Omental fat pad (tissue), 4 donors: Measurements from ENCODE around the gene RIMS4. TPM values are rescaled to one million over a fixed set of nuclear protein-coding genes. Genes with fewer than 3 reads are reported as not detected.

Source experiments
- ATAC-seq: fragments of 150-250 bp; one replicate; pipeline ENCODE4 v1.9.1; 2016; ENCODE audit warnings: mild to moderate bottlenecking, moderate library complexity; ENCODE audit not compliant: low FRiP score
- DNase-seq: peaks from one replicate; pipeline ENCODE4 v3.0.0-alpha.2; 2019; ENCODE audit warnings: low spot score
- CTCF ChIP-seq, 3 donors: fragments of 450-650 bp; IDR thresholded peaks; one replicate each; pipeline ENCODE4 v1.5.1; 2016 to 2017; ENCODE audit warnings: antibody characterized with exemption in 3 of 3, mild to moderate bottlenecking in 3 of 3, moderate library complexity in 2 of 3
- total RNA-seq, 4 donors: library from RNA; depleted of rRNA; stranded (reverse); fragments of >200 nt; gene quantifications; one replicate each; pipeline ENCODE4 v1.1.0, GENCODE V29; 2016

The RIMS4 gene
- total RNA-seq, 4 donors from 2014 or later = 0.60 to 0.88 (median 0.72) TPM

- ATAC-seq (no peak), DNase-seq (no peak)
- TF ChIP-seq CTCF (IDR thresholded peaks at IDR 0.05) = no peak
Observed at GRCh38 chr20:44703956-44704488, 106.3 kb downstream of the RIMS4 start.

DNA sequence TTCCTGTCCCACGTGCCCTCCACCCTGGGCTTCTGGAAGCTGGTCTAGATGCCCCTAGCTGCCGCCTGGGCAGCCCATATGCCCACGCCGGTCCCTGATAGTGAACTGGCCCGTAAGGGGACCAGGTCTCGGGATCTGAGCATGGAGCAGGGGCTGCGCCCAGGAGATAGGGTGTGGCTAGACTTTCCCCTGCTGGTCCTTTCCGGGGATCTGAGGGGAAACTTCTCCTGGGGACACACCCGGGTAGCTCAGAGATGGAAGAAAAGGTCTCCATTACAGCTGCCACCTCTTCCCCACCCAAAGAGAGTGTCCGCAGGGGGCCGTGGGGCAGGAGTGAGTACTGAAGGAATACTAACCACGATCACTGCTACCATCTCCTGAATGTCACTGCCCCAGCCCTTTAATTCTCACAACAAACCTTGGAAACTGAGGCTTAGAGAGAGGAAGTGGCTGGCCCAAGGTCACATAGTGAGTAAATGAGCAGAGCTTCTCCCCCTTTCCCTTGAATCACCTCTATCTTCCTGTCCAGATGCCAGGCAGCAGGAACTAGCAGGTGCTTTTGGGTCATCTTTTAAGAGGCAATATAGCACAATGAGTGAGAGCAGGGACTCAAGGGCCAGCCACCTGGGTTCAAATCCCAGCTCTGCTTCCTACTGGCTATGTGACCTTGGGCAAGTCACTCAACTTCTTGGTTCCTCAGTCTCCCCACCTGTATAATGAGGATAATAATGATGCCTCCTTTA, 107.0 kb downstream of the RIMS4 start:
- no peak for TF ChIP-seq CTCF (IDR thresholded peaks at IDR 0.05)
- ATAC-seq = no peak
- no peak for DNase-seq

- no peak for DNase-seq
- peak; percentile 55 for ATAC-seq
- no peak for TF ChIP-seq CTCF (IDR thresholded peaks at IDR 0.05)
Observed at GRCh38 chr20:44702776-44703175, 107.6 kb downstream of the RIMS4 start.

DNA sequence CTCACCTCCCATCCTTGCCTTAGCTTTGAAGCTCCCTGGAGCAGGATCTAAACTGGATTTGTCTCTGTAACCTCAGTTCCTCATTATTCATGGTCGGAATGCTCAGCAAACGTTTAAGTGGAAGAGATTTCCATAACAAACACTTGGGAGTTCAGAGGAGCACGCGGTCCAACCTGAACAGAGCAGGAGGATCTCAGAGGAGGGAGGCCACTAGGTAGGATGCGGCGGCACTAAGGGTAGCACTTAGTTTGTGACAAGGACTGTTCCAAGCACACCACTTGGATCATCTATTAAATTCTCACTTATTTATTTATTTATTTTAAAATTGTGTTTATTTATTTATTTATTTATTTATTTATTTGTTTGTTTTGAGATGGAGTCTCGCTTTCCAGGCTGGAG, 108.5 kb downstream of the RIMS4 start:
- no peak for ATAC-seq
- no peak for DNase-seq
- no peak for TF ChIP-seq CTCF (IDR thresholded peaks at IDR 0.05)

Other genes starting within 250 kb of the RIMS4 start
- 100 to 1,000 TPM in 3 of 4 donors, 10 to 100 TPM in 1; 90.8 to 133 (median 118) TPM for gene PKIG, start 228.0 kb downstream of the RIMS4 start, total RNA-seq
- gene ADA, start 158.8 kb downstream of the RIMS4 start, total RNA-seq = 10 to 100 TPM; 11.5 to 62.6 (median 15.4) TPM
- 10 to 100 TPM; 25.9 to 81.7 (median 61.3) TPM for gene CCN5, start 95.2 kb downstream of the RIMS4 start, total RNA-seq
- gene KCNK15, start 64.7 kb downstream of the RIMS4 start, total RNA-seq = 10 to 100 TPM in 1 of 4 donors, 1 to 10 TPM in 3; 6.3 to 10.0 (median 9.0) TPM
- 100 to 1,000 TPM; 114 to 153 (median 143) TPM for gene YWHAB, start 75.2 kb upstream of the RIMS4 start, total RNA-seq
- 10 to 100 TPM in 2 of 4 donors, 1 to 10 TPM in 2; 5.1 to 17.1 (median 10.3) TPM for gene PABPC1L, start 99.5 kb upstream of the RIMS4 start, total RNA-seq
- gene TOMM34, start 149.9 kb upstream of the RIMS4 start, total RNA-seq = 10 to 100 TPM in 3 of 4 donors, 1 to 10 TPM in 1; 9.1 to 23.9 (median 12.1) TPM
- 10 to 100 TPM; 26.4 to 51.9 (median 38.6) TPM for gene STK4, start 156.0 kb upstream of the RIMS4 start, total RNA-seq